GM21515 (cell line): ENCODE results near the gene OR2T34.
A peak's percentile ranks its signal among the peaks of the same experiment; 100 is the strongest.
"Not testable (repeated sequence)": the region's sequence is repeated elsewhere in the genome, so short reads cannot be mapped to it uniquely, and the experiment has no call there.

Experiments
- ATAC-seq: cut with Tn5 transposase; IDR thresholded peaks from one replicate; pipeline ENCODE4 v1.9.1; 2021; ENCODE audit not compliant: unreplicated experiment

Gene OR2T34

GRCh38 chr1:248565530-248566373, 8.8 kb downstream of the OR2T34 start:
- ATAC-seq: peak; percentile 72

DNA sequence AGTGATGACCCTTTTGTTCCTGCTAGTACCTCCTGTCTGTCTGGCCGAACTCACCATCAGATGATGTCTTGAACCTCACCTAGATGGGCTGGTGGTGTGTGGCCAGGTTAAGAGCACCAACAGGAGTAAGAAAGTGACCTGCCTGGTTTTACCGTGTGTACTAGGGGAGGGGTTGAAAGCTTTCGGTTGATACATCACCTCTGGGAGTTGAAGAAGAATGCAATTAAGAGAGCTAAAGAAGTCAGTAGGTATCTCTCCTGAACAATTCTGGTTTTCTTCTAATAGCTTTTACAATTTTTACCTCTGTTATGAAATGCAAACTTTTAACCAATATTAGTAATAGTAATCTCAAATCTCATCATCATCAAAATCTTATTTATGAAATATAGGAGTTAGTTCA, 11.9 kb downstream of the OR2T34 start, which contains the start of gene OR2T29:
Gene OR2T29, minus strand, starts transcription at position 101 of the 400 bp plus-strand sequence. CDS start 3,281 bp downstream, outside the sequence.
- not testable (repeated sequence) for ATAC-seq

- not testable (repeated sequence) for ATAC-seq
Measured at GRCh38 chr1:248551027-248551426, 23.5 kb downstream of the OR2T34 start.

GRCh38 chr1:248547383-248547782, 27.2 kb downstream of the OR2T34 start:
- ATAC-seq: not testable (repeated sequence)

DNA sequence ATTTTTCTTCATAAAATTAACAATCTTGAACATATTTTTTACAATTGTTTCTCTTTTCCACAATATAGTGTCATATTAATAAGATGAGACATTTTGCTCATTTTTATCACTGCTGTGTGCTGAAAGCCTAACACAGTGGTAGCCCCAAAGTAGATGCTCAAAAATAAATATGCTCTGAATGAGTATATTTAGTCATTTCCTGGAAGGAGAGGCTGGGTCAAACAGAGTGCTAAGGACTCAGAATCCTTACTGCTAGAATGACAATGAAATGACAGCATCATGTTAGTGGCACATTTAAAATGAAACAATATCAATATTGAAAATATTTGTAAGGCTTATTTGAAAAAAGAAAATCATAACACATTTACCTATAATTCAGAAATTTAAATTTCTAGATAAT, 37.1 kb downstream of the OR2T34 start:
- ATAC-seq: not testable (repeated sequence)
